ENCODE results near the gene PDE3A.

PDE3A gene

DNA sequence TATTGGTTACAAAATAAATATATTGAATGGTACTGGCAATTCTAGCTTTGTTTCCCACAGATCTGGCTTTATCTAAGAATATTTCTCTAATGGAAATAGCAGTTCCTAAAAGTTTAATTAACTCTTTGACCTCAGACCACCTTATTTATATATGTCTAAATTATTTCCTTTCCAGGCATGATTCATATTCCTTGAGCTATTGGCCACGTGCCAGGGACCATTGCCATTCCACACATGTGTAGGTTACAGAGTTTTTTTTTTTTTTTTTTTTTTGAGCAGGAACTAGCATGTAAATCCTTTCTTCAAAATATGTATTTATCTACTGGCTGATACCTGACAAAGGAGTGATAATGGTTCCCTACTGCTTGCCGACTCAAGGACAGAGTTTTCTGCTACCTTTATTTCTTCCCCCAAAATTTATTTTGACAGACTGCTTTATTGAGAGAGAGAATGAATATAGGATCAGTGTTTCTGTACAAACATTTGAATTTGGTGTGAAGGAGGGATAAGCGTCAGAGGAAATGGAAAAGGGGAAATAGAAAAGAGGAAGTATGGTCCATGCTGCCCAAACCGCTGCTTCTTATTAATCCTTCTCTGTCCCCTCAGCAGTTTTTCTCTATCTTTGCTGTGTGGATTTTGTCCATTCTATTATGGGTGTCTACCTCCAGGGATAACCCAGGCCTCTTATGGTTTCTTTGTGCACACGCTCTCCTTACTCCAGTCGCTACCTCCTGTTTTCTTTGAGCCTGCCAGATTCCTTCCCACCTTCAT is 36.4 kb downstream of the PDE3A start:
- no peak overlapping the region for H3K4me3 ChIP-seq (ENCODE audit: low read depth, low read length)
- TF ChIP-seq, protein P1, sequence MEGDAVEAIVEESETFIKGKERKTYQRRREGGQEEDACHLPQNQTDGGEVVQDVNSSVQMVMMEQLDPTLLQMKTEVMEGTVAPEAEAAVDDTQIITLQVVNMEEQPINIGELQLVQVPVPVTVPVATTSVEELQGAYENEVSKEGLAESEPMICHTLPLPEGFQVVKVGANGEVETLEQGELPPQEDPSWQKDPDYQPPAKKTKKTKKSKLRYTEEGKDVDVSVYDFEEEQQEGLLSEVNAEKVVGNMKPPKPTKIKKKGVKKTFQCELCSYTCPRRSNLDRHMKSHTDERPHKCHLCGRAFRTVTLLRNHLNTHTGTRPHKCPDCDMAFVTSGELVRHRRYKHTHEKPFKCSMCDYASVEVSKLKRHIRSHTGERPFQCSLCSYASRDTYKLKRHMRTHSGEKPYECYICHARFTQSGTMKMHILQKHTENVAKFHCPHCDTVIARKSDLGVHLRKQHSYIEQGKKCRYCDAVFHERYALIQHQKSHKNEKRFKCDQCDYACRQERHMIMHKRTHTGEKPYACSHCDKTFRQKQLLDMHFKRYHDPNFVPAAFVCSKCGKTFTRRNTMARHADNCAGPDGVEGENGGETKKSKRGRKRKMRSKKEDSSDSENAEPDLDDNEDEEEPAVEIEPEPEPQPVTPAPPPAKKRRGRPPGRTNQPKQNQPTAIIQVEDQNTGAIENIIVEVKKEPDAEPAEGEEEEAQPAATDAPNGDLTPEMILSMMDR (IDR thresholded peaks at IDR 0.05; ENCODE audit: borderline replicate concordance, insufficient read depth, low read depth, low read length) = no peak

DNA sequence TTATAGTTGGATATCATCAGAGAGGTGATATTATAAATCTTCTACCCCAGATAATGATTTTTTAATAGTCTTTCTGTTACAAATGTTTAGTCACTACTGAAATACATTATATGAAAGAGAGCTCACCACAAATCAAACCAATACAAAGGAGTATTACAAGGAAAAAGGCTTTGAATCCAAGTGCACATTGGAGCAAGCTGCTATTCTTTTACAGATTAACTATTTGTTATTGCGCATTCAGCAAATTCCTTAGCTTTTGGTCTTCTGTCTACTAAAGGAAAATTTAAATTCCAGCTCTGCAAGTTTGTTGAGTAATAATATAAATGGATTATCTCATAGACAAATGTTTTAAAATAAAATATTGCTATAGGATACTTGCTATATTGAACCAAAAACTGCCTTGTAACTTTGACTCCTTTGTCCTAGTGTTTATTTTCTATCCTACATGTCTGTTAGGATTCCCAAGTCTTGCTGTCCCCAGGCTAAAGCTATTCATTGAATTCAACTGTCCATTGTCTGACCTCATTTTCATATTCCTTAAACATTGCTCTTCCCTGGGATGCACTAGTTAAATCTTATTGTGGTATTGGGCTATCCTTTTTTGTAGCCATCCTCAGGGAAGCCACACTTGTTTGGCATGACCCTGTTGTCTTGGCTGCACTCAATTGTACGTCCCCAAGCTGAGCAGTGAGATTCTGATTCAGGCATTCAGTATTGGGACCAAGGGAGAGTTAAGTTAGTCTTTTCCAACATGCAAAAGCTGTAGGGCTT is 41.5 kb downstream of the PDE3A start:
- TF ChIP-seq, protein P1 (IDR thresholded peaks at IDR 0.05; ENCODE audit: borderline replicate concordance, insufficient read depth, low read depth, low read length) = no peak
- no peak overlapping the region for H3K4me3 ChIP-seq (ENCODE audit: low read depth, low read length)

DNA sequence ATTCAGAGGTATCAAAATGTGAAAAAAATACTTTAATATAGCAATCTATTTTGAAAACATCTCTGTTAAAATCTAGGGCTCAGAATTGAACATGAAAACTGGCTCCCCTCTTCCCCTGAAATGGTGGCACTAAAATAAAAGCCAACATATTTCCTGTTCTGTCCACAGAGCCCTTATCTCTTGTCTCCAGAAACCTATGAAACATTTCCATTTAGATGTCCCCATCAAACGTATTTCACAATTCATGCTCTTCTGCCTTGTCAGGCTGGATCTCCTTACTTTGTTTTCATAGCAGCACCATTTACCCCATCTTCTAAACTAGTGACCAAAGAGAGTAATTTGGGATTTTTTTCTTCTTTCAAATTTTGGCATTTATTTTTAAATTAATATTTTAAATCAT is 42.4 kb downstream of the PDE3A start:
- no peak overlapping the region for H3K4me3 ChIP-seq (ENCODE audit: low read depth, low read length)
- TF ChIP-seq, protein P1 (IDR thresholded peaks at IDR 0.05; ENCODE audit: borderline replicate concordance, insufficient read depth, low read depth, low read length) = no peak

DNA sequence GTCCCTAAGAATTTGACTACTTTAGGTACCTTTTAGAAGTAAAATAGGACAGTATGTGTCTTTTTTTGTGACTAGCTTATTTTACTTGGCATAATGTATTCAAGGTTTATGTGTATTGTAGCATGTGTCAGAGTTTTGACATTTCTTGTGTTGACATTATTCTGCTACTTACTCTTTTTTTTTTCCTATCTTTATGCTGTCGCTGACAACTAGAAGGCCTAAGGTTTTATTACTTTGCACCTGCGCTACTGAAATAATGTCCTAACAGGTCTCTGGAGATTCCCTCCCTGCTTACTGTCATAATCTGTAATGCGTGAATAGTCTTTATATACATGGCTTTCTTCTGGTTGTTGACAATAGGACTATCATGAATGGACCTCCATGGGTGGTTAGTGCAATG is 43.0 kb downstream of the PDE3A start:
- TF ChIP-seq, protein P1 (IDR thresholded peaks at IDR 0.05; ENCODE audit: borderline replicate concordance, insufficient read depth, low read depth, low read length) = no peak

DNA sequence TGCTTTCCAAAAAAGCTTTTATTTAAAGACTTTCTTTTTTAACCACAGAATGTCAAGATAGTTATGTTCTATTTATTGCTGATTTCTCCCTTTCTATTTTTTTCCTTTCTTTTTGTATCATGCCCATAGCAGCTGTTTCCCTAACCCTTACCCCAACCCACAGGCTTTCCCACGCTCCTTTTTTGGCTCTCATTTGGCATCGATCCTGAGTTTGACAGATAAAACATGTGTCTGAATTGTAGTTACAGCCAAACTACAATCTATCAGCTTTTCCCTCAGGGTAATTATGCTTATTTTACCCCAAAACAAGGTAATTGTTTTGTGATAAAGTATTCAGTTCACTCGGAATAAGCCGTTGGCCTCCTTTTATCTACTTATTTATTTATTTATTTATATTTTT is 46.7 kb downstream of the PDE3A start:
- H3K4me3 ChIP-seq (ENCODE audit: low read depth, low read length) = no peak overlapping the region
- TF ChIP-seq, protein P1 (IDR thresholded peaks at IDR 0.05; ENCODE audit: borderline replicate concordance, insufficient read depth, low read depth, low read length) = no peak

More for the DNA sequence above, 43.0 kb downstream of the PDE3A start:
- H3K4me3 ChIP-seq (ENCODE audit: low read depth, low read length) = no peak overlapping the region

DNA sequence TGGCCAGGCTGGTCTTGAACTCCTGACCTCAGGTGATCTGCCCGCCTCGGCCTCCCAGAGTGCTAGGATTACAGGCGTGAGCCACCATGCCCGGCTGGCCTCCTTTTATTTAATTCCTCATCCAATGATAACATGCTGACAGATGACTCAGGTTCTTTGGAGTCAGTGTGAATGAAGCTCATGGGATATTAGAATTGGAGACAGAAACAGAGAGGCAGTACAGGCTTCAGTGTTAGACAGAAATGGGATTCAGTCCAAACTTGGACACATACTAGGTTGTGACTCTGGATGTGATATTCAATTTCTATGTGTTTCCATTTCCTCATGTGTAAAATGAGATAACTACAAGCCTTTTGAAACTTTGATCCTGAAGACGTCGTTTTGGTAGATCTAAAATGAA is 47.3 kb downstream of the PDE3A start:
- no peak overlapping the region for H3K4me3 ChIP-seq (ENCODE audit: low read depth, low read length)
- TF ChIP-seq, protein P1 (IDR thresholded peaks at IDR 0.05; ENCODE audit: borderline replicate concordance, insufficient read depth, low read depth, low read length) = no peak
